HG03060 (cell line): Measurements from ENCODE around the gene MMEL1.
A peak's percentile ranks its signal among the peaks of the same experiment; 100 is the strongest.

ENCODE experiments used
- ATAC-seq: cut with Tn5 transposase; IDR thresholded peaks from one replicate; pipeline ENCODE4 v1.9.1; 2021; ENCODE audit warnings: low read depth, moderate number of reproducible peaks; ENCODE audit not compliant: unreplicated experiment

The MMEL1 gene

DNA sequence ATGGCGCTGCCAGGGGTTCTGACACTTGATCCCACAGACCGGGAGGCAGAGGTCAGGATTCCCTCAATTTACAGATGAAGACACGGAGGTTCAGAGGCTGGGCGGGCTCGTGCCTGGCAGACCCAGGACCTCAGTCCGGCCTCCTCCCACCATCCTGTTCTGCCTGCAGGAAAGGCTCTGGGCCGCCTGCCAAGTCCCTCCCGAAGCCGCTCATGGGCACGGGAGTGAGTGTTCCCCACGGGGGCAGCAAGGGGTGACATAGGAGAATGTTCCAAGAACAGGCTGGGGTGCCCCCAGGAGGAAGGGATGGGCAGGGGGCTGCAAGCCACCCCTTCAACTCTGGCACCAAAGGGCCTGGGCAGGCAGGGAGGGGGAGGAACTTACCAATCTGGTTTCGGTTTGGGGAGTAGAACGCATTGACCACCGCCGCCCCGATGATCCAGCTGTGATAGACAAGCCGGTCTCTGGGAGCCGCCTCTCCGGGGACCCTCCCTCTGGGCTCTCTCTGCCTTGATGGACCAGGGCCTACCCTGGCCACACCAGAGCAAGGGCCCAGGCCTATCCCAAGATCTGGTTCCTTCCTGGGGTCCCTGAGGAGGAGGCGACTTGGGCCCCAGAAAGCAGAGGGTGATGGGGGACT, 38.7 kb downstream of the MMEL1 start:
- ATAC-seq, result no peak

DNA sequence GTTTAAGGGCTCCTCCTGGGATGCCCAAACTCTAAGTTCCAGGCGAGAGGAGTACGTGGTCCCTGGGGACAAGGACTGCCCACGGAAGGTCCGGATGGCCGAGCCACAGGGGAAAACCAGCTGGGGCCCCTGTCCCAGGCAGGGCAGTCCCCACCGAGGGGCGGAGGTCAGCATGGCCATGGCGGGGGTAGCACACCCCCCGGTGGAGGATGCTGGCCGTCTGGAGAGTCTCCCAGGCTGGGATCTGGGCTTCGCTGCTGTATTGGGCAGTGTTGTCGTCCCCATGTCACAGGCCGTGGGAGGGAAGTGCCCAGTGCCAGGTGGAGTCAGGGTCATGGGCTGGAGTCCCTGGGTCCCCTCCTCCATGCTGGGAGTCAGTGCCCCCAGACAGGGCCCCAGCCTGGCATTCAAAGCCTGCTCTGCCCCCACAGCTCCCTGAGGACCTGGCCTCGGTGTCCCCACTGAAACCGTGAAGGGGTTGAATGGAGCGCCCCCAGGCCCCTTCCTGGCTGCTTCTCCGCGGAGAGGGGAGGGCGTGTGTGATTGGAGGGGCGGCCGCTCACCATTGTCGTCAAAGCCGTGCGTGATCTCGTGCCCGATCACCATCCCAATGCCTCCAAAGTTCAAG, 39.5 kb downstream of the MMEL1 start:
- ATAC-seq, result no peak

DNA sequence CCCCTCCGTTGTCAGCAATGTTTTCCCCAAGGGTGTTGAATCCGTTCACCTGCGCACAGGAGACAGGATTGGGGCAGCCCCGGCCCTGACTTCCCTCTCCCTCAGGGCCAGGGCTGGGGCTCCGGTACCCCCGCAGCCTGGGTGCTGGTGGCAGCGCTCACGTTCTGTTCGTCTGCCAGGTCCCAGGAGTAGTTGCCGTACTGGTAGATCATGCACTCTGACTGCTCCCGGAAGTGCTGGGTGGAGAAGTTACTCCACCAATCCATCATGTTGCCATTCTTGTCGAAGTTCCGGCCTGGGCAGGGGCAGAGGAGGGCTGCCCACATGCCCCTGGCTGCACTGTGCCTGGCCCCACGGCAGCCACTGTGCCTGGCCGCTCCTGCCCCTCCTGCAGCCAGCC, 40.1 kb downstream of the MMEL1 start:
- ATAC-seq, result no peak

DNA sequence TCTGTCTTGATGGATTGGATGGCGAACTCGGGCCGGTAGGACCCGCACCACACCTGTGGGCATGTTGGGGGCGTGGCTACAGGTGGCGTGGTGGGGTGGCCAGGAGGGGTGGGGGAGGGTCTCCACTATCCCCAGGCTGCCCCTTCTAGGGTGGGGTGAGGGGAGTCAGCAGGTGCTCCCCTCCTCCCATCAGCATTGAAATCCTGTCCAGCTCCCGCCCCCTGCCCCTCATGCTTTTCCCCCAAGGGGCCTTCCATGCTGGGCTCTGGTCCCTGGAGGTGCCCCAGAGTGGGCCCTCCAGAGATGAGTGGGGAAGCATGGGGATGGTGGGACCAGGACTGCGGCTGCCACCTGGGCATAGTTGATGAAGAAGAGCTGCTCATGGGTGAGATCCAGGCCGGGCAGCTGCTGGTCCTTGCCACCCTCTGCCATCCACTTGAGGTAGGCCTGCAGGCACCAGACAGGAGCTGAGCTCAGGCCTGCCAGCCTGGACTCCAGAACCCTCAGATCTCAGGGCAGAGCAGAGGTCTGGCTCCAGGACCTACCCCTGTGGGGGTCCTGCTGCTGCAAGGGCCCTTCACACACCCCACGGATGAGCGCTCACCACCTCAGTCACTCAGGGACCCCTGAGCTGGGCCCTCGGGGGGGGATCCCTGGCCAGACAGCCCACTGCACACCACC, 41.1 kb downstream of the MMEL1 start:
- no peak for ATAC-seq

DNA sequence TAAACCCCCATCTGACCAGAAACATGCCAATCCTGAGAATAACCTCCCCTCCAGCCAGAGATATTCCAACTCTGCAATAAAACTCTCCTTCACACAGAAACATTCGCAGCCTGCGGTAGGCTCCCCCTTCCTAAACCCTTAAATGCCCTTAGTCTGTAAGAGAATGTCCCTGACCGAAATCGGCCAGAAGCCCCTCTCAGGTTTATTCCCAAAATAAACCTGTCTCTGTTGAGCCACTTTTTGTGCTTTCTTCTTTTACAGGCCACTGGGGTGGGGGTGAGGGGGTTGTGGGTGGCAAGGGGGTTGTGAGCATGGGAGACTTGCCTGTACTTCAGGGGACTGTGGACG, 41.6 kb downstream of the MMEL1 start:
- no peak for ATAC-seq

DNA sequence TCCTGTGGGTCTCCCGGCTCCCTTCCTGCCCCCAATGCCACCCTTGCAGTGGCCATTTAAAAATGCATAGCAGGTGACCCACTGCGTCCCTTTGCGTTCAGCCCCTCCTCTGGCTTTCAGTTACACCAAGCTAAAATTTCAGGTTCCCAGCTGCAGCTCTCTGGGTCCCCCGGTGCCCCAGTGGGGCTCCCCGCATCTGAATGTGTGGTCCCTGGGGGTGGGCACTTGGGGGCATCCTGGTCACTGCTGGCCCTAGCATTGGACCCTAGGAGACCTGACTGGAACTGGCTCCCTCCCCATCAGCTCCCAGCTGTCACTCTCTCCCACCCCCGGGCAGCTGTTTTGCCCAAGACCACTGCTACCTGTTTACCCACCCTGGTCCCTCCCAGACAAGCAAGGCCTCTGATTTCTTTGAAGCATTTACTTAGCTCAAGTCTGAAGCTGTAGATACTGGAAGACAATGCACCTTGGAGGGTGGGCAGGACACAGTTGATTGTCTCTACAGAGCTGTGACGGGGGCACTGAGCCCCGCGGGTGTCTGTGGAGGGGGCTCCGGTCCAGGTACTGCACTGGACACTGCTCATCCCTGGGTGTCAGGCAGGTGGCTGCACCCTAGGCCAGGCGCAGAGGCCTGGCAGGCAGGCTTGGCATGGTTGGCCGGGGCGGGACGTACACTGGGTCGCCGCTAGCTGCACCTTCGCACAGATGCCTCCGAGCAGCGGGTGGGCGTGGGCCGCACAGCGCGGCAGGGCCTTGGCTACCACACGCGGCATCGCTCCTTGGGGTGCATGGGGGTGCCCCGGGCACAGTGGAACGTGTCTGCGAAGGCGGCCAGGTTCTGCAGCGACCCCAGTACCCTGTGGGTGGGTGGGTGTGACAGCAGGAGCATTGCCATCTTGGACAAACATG, 42.3 kb downstream of the MMEL1 start:
- ATAC-seq, result no peak

DNA sequence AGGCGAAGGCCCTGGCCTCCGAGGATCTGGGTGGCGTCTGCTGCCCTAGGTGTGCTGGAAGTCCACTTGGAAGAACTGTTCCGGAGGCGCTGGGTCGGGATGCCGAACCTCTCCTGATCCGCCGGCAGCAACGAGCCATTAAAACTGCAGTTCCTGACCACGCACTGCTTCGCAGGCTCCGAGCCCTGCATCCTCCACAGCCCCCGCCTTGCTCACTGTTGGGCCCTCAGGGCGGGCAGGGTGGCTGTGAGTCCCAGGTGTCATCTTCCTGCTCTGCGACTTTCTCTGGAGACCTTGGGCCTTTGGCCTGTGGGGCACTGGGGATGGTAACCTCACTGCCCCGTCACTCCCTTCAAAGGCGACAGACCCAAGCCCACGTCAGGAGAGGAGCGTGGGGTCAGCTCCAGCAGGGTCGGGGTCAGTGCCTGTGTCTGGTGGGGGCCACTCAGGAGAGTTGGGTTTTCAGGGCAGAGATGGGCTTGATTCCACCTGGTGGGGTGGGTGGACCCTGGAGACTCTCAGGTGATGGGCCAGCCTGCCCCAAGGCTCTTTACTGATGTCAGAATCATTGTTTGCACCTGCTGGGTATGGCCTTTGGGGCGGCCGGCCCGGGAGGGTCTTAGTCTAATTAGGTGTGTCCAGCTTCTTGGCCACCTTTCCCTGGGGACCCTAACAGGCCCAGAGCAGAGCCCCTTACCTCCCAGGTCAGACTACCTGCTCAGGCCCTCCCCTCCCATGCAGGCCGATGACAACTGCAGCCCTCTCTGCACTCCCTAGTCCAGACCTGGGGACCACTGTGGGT, 43.2 kb downstream of the MMEL1 start:
- ATAC-seq, result no peak

DNA sequence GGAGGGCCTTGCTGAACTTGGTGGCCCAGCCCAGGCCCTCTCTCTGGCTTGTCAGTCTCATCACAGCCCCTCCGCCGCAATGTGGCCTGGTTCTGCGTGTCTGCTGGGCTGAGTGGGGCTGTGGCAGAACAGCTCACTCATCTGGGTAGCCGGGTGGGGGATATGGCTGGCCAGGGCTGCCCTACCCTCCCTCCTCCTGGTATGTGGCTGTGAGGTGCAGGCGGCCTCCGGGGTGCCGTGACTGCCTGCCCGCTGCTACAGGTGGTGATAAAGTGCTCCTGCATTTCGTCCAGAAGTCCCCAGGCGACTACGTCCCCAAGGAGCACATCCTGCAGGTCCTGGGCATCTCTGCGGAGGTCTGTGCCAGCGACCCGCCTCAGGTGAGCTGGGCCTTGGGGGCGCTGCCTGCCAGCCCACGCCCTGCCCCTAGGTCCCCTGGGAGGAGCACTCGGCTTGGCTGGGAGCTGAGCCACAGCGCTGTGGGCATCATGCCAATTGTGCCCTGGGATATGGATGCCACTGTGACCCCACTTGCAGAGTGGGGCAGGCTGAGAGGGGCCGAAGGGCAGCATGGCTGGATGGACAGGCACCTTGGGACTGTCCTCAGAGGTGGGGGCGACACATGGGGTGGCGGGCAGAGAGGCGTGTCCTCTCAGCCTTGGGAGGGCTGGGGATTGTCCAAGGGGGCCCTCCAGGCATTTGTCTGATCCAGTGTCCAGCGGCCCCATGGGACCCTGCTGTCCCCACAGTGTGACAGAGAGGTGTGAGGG, 44.0 kb downstream of the MMEL1 start:
- ATAC-seq, result no peak

DNA sequence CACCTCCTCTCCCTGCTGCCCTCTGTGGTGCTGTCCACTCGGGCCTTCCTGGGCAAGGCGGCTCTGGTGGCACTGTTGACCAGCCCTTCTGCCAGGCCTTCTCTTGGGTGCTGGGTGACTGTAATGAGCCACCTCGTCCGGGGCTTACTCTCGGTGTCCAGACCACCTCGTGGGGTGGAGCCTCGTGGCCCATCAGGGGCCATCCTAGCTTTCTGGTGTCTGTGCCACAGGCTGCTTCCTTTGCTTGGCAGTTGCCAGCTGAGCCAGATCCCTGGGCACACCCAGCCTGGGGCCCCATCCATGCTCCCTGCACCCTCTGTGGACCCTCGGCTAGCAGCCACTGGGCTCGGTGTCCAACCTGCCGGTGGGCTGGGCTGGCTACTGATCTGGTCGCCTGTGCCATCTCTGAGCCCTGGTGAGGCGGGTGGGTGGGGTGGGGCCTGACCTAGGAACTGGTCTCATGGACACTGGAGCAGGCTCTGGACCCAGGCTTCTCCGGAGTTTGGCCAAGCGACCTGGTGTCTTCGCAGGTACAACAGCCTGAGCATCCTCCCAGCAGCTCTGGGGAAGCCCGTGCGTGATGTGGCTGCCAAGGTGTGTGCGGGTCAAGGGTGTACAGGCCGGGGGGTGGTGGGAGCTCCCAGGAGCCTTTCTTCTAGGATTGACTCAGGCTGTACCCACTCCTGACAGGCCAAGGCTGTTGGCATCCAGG, 44.8 kb downstream of the MMEL1 start:
- ATAC-seq, result no peak

DNA sequence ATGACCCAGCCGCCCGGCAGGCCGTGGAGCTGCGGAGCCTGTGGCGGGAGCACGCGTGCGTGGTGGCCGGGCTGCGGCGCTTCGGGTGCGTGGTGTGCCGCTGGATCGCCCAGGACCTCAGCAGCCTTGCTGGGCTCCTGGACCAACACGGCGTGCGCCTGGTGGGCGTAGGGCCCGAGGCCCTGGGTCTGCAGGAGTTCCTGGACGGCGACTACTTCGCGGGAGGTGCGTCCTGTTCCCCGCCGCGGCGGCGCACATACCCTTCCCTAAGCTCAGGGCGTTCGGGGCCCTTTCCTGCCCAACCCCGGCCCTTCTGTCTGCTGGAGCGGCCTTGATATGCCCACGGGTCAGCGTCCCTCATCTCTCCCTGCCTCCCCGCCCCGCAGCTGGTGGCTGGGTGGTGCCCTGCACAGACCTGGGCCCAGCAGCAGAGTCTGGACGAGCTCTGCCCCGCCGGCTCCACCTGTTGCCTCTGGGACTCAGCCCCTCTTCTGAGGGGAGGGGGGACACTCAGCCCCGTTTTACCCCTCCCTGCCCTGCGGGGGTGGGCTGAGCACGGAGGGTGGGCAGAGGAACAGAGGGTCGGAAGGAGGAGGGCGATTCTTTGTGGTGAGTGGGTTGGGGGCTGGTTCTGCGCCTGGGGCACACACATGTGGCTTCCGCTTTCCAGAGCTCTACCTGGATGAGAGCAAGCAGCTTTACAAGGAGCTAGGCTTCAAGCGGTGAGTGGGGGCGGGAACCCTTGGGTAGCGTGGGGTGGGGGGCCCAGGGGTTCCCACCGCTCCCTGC, 45.6 kb downstream of the MMEL1 start:
- no peak for ATAC-seq

DNA sequence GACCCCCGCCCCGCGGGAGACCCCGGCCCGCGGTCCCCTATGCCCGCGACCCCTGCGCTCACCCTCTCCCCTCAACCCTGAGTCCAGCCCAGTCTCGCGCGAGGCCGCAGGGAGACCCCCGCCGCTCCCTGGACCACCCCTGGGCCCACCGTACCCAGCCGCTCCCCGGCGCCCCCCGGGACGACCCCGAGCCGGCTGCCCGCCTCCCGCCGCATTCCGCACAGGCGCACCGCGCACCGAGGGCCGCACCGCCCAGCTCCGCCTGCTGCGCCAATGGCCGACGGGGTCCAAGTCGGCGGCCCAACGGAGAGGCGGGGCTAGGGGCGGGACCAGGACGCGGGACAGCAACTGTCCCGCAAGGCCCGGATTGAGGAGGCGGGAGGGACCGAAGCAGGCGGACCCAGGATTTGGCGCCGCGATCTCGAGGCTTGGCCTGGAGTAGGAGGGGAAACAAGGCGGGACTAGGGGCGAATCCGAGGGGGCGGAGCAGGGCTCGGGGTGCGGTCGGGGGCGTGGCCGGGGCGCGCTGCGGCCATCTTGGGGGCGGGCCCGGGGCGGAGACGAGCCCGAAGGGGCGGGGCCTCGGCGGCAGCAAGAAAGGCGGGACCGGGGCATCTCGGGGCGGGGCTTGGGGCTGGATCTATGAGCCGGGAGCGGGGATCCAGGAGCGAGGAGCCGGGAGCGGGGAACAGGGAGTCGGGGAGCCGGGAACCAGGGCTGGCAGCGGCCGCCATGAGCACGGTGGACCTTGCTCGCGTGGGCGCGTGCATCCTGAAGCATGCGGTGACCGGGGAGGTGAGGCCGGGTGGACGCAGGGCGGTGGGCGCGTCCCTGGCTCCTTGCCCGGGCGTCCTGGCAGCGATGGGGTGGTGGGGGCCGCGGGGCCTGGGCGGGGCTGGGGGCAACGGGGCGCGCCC, 46.4 kb downstream of the MMEL1 start, which contains the start of gene PRXL2B:
PRXL2B (plus strand) TSS at position 624 of the 917 bp plus-strand sequence; CDS start at position 733, 109 bp downstream.
- ATAC-seq, result peak; percentile 42

DNA sequence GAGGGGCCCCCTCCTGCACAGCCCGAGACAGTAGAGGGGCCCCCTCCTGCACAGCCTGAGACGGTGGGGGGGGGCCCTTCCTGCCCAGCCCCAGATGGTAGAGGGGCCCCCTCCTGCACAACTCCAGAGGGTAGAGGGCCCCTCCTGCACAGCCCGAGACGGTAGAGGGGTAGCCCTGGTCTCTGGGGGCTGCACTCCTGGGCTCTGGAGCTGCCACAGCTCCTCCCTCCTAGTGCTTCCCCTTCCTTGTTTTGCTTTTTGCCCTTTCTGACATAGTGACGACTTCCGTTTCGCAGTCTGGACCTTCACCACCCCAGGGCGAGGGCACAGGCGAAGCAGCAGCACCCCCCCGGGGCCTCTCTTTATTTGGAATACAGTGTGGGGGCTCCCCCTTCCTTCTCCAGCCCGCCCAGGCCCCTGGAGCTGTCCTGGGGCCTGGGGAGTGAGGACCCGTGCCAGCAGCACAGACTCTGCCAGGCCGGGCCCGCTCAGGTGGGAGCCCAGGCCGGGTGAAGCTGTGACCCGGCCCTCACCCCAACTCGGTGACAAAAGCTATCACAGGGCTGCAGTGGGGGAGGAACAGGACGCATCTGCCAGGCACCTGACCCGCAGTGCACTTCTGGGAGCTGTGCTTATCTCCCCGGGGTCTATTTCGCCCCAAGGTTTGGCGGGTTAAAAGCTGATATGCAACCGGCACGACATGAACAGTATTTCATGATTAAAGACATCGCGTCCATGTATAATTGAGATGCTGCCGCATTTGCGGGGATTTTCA, 47.3 kb downstream of the MMEL1 start:
- peak; percentile 28 for ATAC-seq

DNA sequence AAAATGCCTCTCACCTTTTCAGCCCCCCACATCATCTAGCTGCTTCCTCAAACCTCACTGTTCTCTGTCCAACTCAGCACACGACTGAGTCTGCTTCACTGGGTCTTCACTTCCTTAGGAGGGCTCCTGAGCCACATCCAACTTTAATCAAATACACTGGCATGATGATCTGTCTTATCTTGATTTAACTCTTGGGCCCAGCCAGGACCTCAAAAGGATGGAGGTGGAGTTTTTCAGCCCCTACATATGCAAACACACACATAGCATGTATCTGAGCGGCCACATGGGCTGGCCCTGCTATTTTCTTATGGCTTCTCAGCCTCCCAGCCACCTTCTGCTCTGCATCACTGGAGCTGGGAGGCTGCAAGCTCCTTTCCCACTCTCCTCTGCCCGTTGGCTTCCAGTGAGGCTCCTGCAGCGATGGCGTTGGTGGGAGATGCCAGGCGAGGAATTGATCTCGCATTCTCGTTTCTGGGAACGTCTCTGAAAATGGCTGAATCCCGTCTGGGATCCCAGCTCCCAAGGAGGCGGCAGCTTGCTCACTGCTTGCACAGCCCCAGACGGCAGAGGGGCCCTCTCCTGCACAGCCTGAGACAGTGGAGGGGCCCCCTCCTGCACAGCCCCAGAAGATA, 48.0 kb downstream of the MMEL1 start:
- no peak for ATAC-seq

DNA sequence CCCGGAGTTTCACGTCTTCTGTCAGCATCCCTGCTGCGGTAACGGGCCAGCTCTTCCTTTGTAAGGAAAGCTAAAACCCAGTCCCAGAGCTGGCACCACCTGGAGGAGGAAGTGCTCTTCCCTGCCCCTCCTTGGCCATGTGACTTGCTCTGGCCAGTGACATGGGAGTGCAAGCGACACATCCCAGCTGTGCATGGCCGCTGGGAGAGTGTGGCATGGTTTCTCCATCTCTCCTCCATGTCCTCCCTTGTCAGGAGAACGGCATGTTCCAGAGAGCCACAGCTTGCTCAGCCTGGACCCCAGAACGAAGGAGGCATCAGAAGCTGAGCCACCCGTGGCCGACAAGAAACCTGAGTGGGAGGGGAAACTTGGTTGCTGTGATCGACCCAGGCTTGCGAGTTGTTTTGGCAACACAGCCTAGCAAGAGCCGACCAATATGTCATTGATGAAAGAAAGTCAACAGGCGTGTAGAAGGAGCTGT, 48.9 kb downstream of the MMEL1 start:
- ATAC-seq, result no peak

DNA sequence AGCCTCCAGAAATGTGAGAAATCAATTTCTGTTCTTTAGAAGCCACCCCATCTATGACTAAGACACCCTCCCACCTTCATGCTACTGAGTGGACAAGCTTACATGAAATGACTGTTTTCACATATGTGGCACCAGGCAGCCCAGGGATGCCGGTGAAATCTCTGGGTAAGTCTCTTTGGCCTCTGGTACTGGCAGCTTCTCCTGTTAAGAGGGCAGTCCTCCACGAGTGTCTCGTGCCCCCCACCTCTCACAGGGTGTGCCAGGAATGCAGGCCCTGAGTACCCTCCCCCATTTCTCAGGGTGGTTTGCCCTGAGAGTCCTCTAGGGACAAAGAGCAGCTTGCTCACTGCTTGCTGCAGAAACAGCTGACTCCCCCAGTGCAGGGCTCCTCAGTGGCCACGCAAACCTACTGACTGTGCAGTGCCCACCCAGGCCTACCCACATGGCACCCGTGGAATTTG, 49.5 kb downstream of the MMEL1 start:
- ATAC-seq, result no peak

DNA sequence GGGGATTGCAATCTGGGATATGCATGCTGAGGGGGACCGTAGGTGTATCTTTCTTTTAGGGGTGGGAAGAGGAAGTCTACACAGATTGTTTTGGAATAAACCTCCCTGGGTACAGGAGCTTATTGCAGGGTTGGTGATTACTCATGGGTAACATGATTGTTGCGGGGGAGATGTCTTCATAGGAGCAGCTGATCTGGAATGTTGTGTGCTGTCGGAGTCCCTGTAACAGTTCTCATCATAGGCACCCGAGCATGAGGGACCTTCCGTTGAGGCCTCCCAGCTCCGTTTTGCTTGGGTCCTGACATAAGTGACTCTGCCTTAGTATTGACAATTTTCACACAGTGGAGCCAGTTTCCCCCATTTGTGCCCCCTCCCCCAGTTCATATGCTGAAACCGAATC, 50.4 kb downstream of the MMEL1 start:
- no peak for ATAC-seq
